Vagina (tissue), 2 donors: Measurements from ENCODE around the gene PIK3R5.

ENCODE experiments used
- CTCF ChIP-seq, 3 experiments: fragments of 450-650 bp in 2 of 3; fragments of 200-600 bp in 1 of 3; sonication (generic) in 1 of 3; IDR thresholded peaks; one replicate each; pipeline ENCODE4 v1.5.1; 2017 to 2019; ENCODE audit warnings: antibody characterized with exemption in 3 of 3, mild to moderate bottlenecking in 2 of 3, moderate library complexity in 2 of 3
- POLR2A ChIP-seq, 2 donors: fragments of 450-650 bp; IDR thresholded peaks; one replicate each; pipeline ENCODE4 v1.6.1; 2017; ENCODE audit warnings: antibody characterized with exemption in 2 of 2, mild to moderate bottlenecking in 2 of 2, moderate library complexity in 2 of 2

DNA sequence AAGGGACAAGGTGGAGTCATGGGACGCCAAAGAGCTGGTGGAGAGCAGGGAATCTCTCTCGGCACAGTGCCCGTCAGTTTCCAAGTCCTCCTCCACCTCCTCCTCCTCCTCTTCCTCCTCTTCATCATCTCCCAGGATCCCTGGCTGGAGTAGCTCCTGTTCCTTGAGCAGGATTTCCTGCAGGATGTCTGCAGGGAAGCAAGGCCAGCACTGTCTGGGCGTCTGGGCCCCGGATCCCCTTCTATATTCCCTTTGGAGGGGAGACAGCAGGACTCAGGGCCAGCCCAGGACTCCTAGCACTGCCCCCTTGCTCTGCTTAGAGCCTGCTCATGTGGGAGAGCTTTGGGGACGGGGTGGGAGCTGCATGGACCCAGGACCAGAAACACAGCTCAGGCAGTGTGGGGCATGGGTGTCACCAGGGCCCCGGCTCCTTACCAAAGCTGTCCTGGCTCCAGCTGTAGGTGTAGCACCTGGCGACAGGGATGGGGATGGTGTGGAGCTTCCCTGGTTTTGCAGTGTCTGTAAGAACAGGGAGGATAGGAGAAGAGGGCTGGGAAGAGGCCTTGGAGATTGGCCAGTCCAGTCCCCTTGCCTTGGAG is 76.7 kb downstream of the PIK3R5 start:
- TF ChIP-seq CTCF (IDR thresholded peaks at IDR 0.05) (no peak), POLR2A (IDR thresholded peaks at IDR 0.05) (no peak)
